ENCODE data around the gene TBC1D17. TPM values are rescaled to one million over a fixed set of nuclear protein-coding genes. Genes with fewer than 3 reads are reported as not detected.
A peak's percentile ranks its signal among the peaks of the same experiment; 100 is the strongest.

The TBC1D17 gene
- total RNA-seq, 4 donors from 2014 or later = 47.7 to 56.5 (median 49.0) TPM

GRCh38 chr19:49870309-49870901, 7.1 kb upstream of the TBC1D17 start:
- 62 to 76% methylated on average over 8 to 15 of the region's 15 CpGs for WGBS, 2 donors
- peak overlapping the region; percentile 73 to 97 (median 89) for H3K27ac ChIP-seq
- DNase-seq (ENCODE audit: low spot score in 2 of 2) = no peak
- no peaks in the 10 kb centered on the region for H3K27me3 ChIP-seq
- H3K36me3 ChIP-seq = peaks cover 0 to 38% (median 0%) of the 10 kb centered on the region in 3 donors
- no peak for TF ChIP-seq CTCF (IDR thresholded peaks at IDR 0.05)
- no peak for TF ChIP-seq POLR2A (IDR thresholded peaks at IDR 0.05)
- no peak for TF ChIP-seq EP300 (IDR thresholded peaks at IDR 0.05)
- H3K9me3 ChIP-seq = no peaks in the 10 kb centered on the region
- peak overlapping the region; percentile 42 to 68 (median 63) for H3K4me3 ChIP-seq
- H3K4me1 ChIP-seq = peaks cover 0 to 79% (median 36%) of the 10 kb centered on the region in 4 donors

GRCh38 chr19:49871349-49871985, 6.0 kb upstream of the TBC1D17 start:
- Histone ChIP-seq H3K4me3 (no peak overlapping the region), H3K27ac (no peak overlapping the region), H3K4me1 (peaks cover 0 to 72% (median 28%) of the 10 kb centered on the region in 4 donors), H3K36me3 (peaks cover 0 to 38% (median 0%) of the 10 kb centered on the region in 3 donors), H3K9me3 (no peaks in the 10 kb centered on the region), H3K27me3 (no peaks in the 10 kb centered on the region)
- TF ChIP-seq CTCF (IDR thresholded peaks at IDR 0.05) = no peak
- no peak for TF ChIP-seq POLR2A (IDR thresholded peaks at IDR 0.05)
- TF ChIP-seq EP300 (IDR thresholded peaks at IDR 0.05) = no peak
- no peak for DNase-seq (ENCODE audit: low spot score in 2 of 2)
- 84 to 92% methylated on average over 16 to 17 of the region's 17 CpGs for WGBS, 2 donors

GRCh38 chr19:49872245-49873128, 5.0 kb upstream of the TBC1D17 start:
- 74 to 77% methylated on average over 15 to 22 of the region's 27 CpGs for WGBS, 2 donors
- TF ChIP-seq CTCF (IDR thresholded peaks at IDR 0.05) (no peak), EP300 (IDR thresholded peaks at IDR 0.05) (no peak), POLR2A (IDR thresholded peaks at IDR 0.05) (no peak)
- H3K4me1 ChIP-seq = peaks cover 0 to 67% (median 25%) of the 10 kb centered on the region in 4 donors
- no peak overlapping the region for H3K4me3 ChIP-seq
- peak overlapping the region in 1 of 4 donors; percentile 20 for H3K27ac ChIP-seq
- no peak for DNase-seq (ENCODE audit: low spot score in 2 of 2)
- H3K36me3 ChIP-seq = peaks cover 0 to 38% (median 0%) of the 10 kb centered on the region in 3 donors
- H3K27me3 ChIP-seq = no peaks in the 10 kb centered on the region
- H3K9me3 ChIP-seq = no peaks in the 10 kb centered on the region

- WGBS, 2 donors = 89 to 94% methylated on average over 12 to 28 of the region's 29 CpGs
- no peak for DNase-seq (ENCODE audit: low spot score in 2 of 2)
- Histone ChIP-seq H3K4me1 (peaks cover 0 to 60% (median 24%) of the 10 kb centered on the region in 4 donors), H3K9me3 (no peaks in the 10 kb centered on the region), H3K27me3 (no peaks in the 10 kb centered on the region), H3K36me3 (peaks cover 0 to 38% (median 0%) of the 10 kb centered on the region in 3 donors), H3K27ac (peak overlapping the region in 1 of 4 donors; percentile 20), H3K4me3 (no peak overlapping the region)
- TF ChIP-seq POLR2A (IDR thresholded peaks at IDR 0.05) (no peak), CTCF (IDR thresholded peaks at IDR 0.05) (no peak), EP300 (IDR thresholded peaks at IDR 0.05) (no peak)
Measured at GRCh38 chr19:49873129-49873521, 4.4 kb upstream of the TBC1D17 start.
